ENCODE data around the gene FHIT.

GRCh38 chr3:60167186-60167585 lies 1084.1 kb downstream of the FHIT start:
- no peak for TF ChIP-seq POLR2A (IDR thresholded peaks at IDR 0.05; ENCODE audit: low read depth, low read length)
- no peak for TF ChIP-seq POLR2AphosphoS5 (IDR thresholded peaks at IDR 0.05; ENCODE audit: low read depth, low read length)
- TF ChIP-seq TAF1 (IDR thresholded peaks at IDR 0.05; ENCODE audit: borderline replicate concordance, low read depth, low read length) = no peak

Data from GM12892 (cell line).